HCT116 (cell line): ENCODE data around the gene PFKFB3. TPM values are rescaled to one million over a fixed set of nuclear protein-coding genes. Genes with fewer than 3 reads are reported as not detected.

Experiments
- ATAC-seq: fragments of 200-7000 bp; cut with Tn5 transposase; 2 replicates; pipeline ENCODE4 v1.9.1; 2020; ENCODE audit warnings: mild to moderate bottlenecking, moderate library complexity
- BruUV-seq: library from RNA; stranded (reverse); fragments of 400-500 nt; replicated peaks from 2 replicates; lab custom pipeline; 2021; lab: Mats Ljungman, UMichigan
- CTCF ChIA-PET: fragments of 300-600 bp; sonication (Branson Sonifier 250); formaldehyde crosslinking; loops from one replicate; lab custom pipeline; 2021; ENCODE audit warnings: antibody characterized with exemption; lab: Charles Lee
- POLR2A ChIA-PET: fragments of 300-600, 350-600 bp; sonication (Branson Sonifier 250); formaldehyde crosslinking; loops from one replicate; lab custom pipeline; 2021; ENCODE audit warnings: antibody characterized with exemption; lab: Charles Lee
- RAD21 ChIA-PET, 2 experiments: fragments of 300-600 bp; sonication (Branson Sonifier 250); formaldehyde crosslinking; loops; one replicate each; lab custom pipeline; 2023; ENCODE audit warnings: low total read pairs in 2 of 2; ENCODE audit not compliant: uncharacterized antibody in 2 of 2, unreplicated experiment in 2 of 2, low non-redundant PET in 1 of 2; lab: Charles Lee
- DNase-seq: peaks from one replicate; pipeline ENCODE4 v3.0.0-alpha.2; 2010; ENCODE audit warnings: low read depth, low spot score
- H2AFZ ChIP-seq: fragments of 200-600 bp; shearing (Covaris generic), sonication (generic); 2 replicates; pipeline ENCODE4 v1.6.1; 2017; ENCODE audit warnings: low read depth, mixed run types, mixed read lengths, antibody characterized with exemption, low read length; ENCODE audit not compliant: poor library complexity, severe bottlenecking
- H3K27ac ChIP-seq: 2 replicates; pipeline ENCODE4 v1.5.1; 2012; ENCODE audit warnings: low read depth, low read length
- H3K27me3 ChIP-seq: fragments of 200-600 bp; sonication (generic); 2 replicates; pipeline ENCODE4 v1.6.1; 2016; ENCODE audit warnings: mixed run types, low read length, mixed read lengths; ENCODE audit not compliant: insufficient read depth
- H3K36me3 ChIP-seq, 2 experiments: fragments of 200-500 bp in 1 of 2; fragments of 200-600 bp in 1 of 2; sonication (Bioruptor generic) in 1 of 2; sonication (generic) in 1 of 2; 2 replicates each; pipeline versions ENCODE4 v1.5.1 to v1.6.1; 2014 to 2016; ENCODE audit warnings: low read length in 2 of 2, inconsistent platforms in 1 of 2, mixed read lengths in 1 of 2, mixed run types in 1 of 2; ENCODE audit not compliant: insufficient read depth in 2 of 2, control insufficient read depth in 1 of 2
- H3K4me1 ChIP-seq, 2 experiments: fragments of 200-600 bp in 1 of 2; sonication (generic) in 1 of 2; 2 replicates each; pipeline versions ENCODE4 v1.5.1 to v1.6.1; 2012 to 2017; ENCODE audit warnings: low read length in 2 of 2, inconsistent platforms in 1 of 2, mild to moderate bottlenecking in 1 of 2, mixed read lengths in 1 of 2, mixed run types in 1 of 2, moderate library complexity in 1 of 2; ENCODE audit not compliant: insufficient read depth in 2 of 2, control insufficient read depth in 1 of 2
- H3K4me2 ChIP-seq: fragments of 200-600 bp; sonication (generic); 2 replicates; pipeline ENCODE4 v1.6.1; 2017; ENCODE audit warnings: mixed run types, low read length, mixed read lengths
- H3K4me3 ChIP-seq, 2 experiments: fragments of 200-600 bp in 1 of 2; sonication (generic) in 1 of 2; replicated peaks in 1 of 2; 2 replicates each; pipeline ENCODE4 v1.5.1; 2011 to 2016; ENCODE audit warnings: low read length in 2 of 2, control low read depth in 1 of 2, low read depth in 1 of 2, mild to moderate bottlenecking in 1 of 2, mixed read lengths in 1 of 2, mixed run types in 1 of 2
- H3K79me2 ChIP-seq: fragments of 200-600 bp; sonication (generic); 2 replicates; pipeline ENCODE4 v1.6.1; 2017; ENCODE audit warnings: mild to moderate bottlenecking, mixed run types, low read length, moderate library complexity, mixed read lengths; ENCODE audit not compliant: insufficient read depth
- H3K9ac ChIP-seq: fragments of 200-600 bp; sonication (generic); 2 replicates; pipeline ENCODE4 v1.6.1; 2016; ENCODE audit warnings: low read length, mixed read lengths
- H3K9me2 ChIP-seq: fragments of 200-600 bp; sonication (generic), shearing (Covaris generic); 2 replicates; pipeline ENCODE4 v1.6.1; 2017; ENCODE audit warnings: mixed run types, mild to moderate bottlenecking, moderate library complexity; ENCODE audit not compliant: insufficient read depth
- H3K9me3 ChIP-seq, 2 experiments: fragments of 200-500 bp in 1 of 2; fragments of 200-600 bp in 1 of 2; sonication (Bioruptor generic) in 1 of 2; sonication (generic) in 1 of 2; 2 replicates each; pipeline ENCODE4 v1.6.1; 2014 to 2017; ENCODE audit warnings: low read length in 2 of 2, mixed read lengths in 2 of 2, inconsistent platforms in 1 of 2, low read depth in 1 of 2, mild to moderate bottlenecking in 1 of 2, mixed run types in 1 of 2, moderate library complexity in 1 of 2; ENCODE audit not compliant: control insufficient read depth in 1 of 2, insufficient read depth in 1 of 2
- H4K20me1 ChIP-seq: fragments of 200-600 bp; sonication (generic), shearing (Covaris generic); 2 replicates; pipeline ENCODE4 v1.6.1; 2017; ENCODE audit warnings: mixed run types, mild to moderate bottlenecking, moderate library complexity; ENCODE audit not compliant: insufficient read depth
- ATF3 ChIP-seq: IDR thresholded peaks from 2 replicates; pipeline ENCODE4 v1.6.1; 2012
- CEBPB ChIP-seq: IDR thresholded peaks from 2 replicates; pipeline ENCODE4 v1.6.1; 2012; ENCODE audit warnings: low read depth
- CTCF ChIP-seq, 3 experiments: fragments of 200-600 bp in 1 of 3; sonication (generic) in 1 of 3; IDR thresholded peaks in 2 of 3; conservative IDR thresholded peaks in 1 of 3; 2 replicates each; pipeline ENCODE4 v1.5.1; 2012 to 2017; ENCODE audit warnings: low read depth in 2 of 3, low read length in 2 of 3, antibody characterized with exemption in 1 of 3, borderline replicate concordance in 1 of 3, control low read depth in 1 of 3, mild to moderate bottlenecking in 1 of 3, mixed read lengths in 1 of 3, mixed run types in 1 of 3, moderate library complexity in 1 of 3; ENCODE audit not compliant: insufficient read depth in 1 of 3
- ELF1 ChIP-seq: IDR thresholded peaks from 2 replicates; pipeline ENCODE4 v1.6.1; 2012; ENCODE audit warnings: low read depth, borderline replicate concordance
- EZH2 ChIP-seq: fragments of 200-600 bp; sonication (generic); IDR thresholded peaks from 2 replicates; pipeline ENCODE4 v1.6.1; 2017; ENCODE audit warnings: antibody characterized with exemption, mixed run types
- EZH2phosphoT487 ChIP-seq: fragments of 200-600 bp; IDR thresholded peaks from 2 replicates; pipeline ENCODE4 v1.6.1; 2018; ENCODE audit warnings: antibody characterized with exemption, borderline replicate concordance
- FOSL1 ChIP-seq: IDR thresholded peaks from 2 replicates; pipeline ENCODE4 v1.6.1; 2012; ENCODE audit warnings: low read depth
- JUND ChIP-seq: IDR thresholded peaks from 2 replicates; pipeline ENCODE4 v1.6.1; 2012
- MAX ChIP-seq: IDR thresholded peaks from 2 replicates; pipeline ENCODE4 v1.6.1; 2012
- POLR2A ChIP-seq: IDR thresholded peaks from 2 replicates; pipeline ENCODE4 v1.7.0; 2011; ENCODE audit warnings: borderline replicate concordance; ENCODE audit not compliant: insufficient read depth, insufficient read length; ENCODE audit errors: extremely low read depth
- POLR2AphosphoS5 ChIP-seq: IDR thresholded peaks from 2 replicates; pipeline ENCODE4 v1.6.1; 2011; ENCODE audit warnings: mild to moderate bottlenecking, low read depth, low read length, moderate library complexity
- RAD21 ChIP-seq: IDR thresholded peaks from 2 replicates; pipeline ENCODE4 v1.6.1; 2012; ENCODE audit warnings: low read depth, mild to moderate bottlenecking
- REST ChIP-seq: IDR thresholded peaks from 2 replicates; pipeline ENCODE4 v1.6.1; 2012; ENCODE audit warnings: low read depth
- SIN3A ChIP-seq: IDR thresholded peaks from 2 replicates; pipeline ENCODE4 v1.6.1; 2012; ENCODE audit warnings: low read depth
- SRF ChIP-seq: IDR thresholded peaks from 2 replicates; pipeline ENCODE4 v1.6.1; 2012; ENCODE audit warnings: low read depth
- TCF7L2 ChIP-seq: IDR thresholded peaks from 2 replicates; pipeline ENCODE4 v1.7.0; 2011; ENCODE audit warnings: borderline replicate concordance, inconsistent platforms; ENCODE audit not compliant: insufficient read depth, insufficient read length; ENCODE audit errors: extremely low read depth
- YY1 ChIP-seq: IDR thresholded peaks from 2 replicates; pipeline ENCODE4 v1.6.1; 2011; ENCODE audit warnings: low read length, low read depth, moderate library complexity, mild to moderate bottlenecking; ENCODE audit not compliant: insufficient replicate concordance; ENCODE audit errors: extremely low read depth
- ZFX ChIP-seq: fragments of 450-650 bp; IDR thresholded peaks from 2 replicates; pipeline ENCODE4 v1.6.1; 2017
- intact Hi-C: fragments of 100-400 bp; cut with micrococcal nuclease; formaldehyde crosslinking; loops from 2 replicates; pipeline ENCODE4 v1.10.0; 2022
- total RNA-seq: library from RNA; stranded (reverse); gene quantifications from one replicate; pipeline ENCODE4 v1.2.1, GENCODE V29; 2021; ENCODE audit not compliant: unreplicated experiment

PFKFB3 gene
- total RNA-seq, 1 experiment from 2014 or later: 50.8 TPM

GRCh38 chr10:6234371-6234770, 31.6 kb downstream of the PFKFB3 start:
- TF ChIP-seq ELF1: no peak
- no peak for TF ChIP-seq REST
- no peak for TF ChIP-seq MAX
- TF ChIP-seq RAD21: no peak
- no peak for TF ChIP-seq ATF3
- TF ChIP-seq TCF7L2: no peak
- no peak for TF ChIP-seq CTCF (IDR thresholded peaks at IDR 0.05 in 2 of 3, conservative IDR thresholded peaks at IDR 0.05 in 1 of 3; ENCODE audit: borderline replicate concordance in 1 of 3, insufficient read depth in 1 of 3, low read depth in 2 of 3, low read length in 2 of 3)
- TF ChIP-seq FOSL1: no peak
- no peak for TF ChIP-seq ZFX
- no peak for TF ChIP-seq JUND
- TF ChIP-seq CEBPB: no peak
- no peak for TF ChIP-seq POLR2AphosphoS5
- TF ChIP-seq POLR2A: no peak
- TF ChIP-seq SIN3A: no peak
- TF ChIP-seq EZH2: no peak
- no peak for TF ChIP-seq YY1
- no peak for TF ChIP-seq EZH2phosphoT487
- no peak for TF ChIP-seq SRF
- intact Hi-C loops: no loop called here
- H3K9me2 ChIP-seq: no peaks in the 10 kb centered on the region
- no peak for ATAC-seq
- no peaks in the 10 kb centered on the region for H3K79me2 ChIP-seq
- H3K27me3 ChIP-seq: no peaks in the 10 kb centered on the region
- no peak overlapping the region for H3K27ac ChIP-seq
- no peak overlapping the region for H3K9ac ChIP-seq
- H3K36me3 ChIP-seq: peaks cover 8 to 11% of the 10 kb centered on the region in 2 experiments; a peak in 2 of 4 replicates
- ChIA-PET CTCF (interaction anchor here (1.6 kb wide), 1 partner anchor 167 kb away, joined by 5 read pairs; no protein-coding TSS in a partner anchor), POLR2A (interaction anchor here (0.9 kb wide), 1 partner anchor 32 kb away, joined by 3 read pairs; the partner anchor contains the start of gene PFKFB3), RAD21 (no interaction called here)
- BruUV-seq: TSS peak; percentile 14
- no peaks in the 10 kb centered on the region for H3K9me3 ChIP-seq
- H3K4me2 ChIP-seq: no peak overlapping the region
- peaks cover 3 to 9% of the 10 kb centered on the region in 2 experiments for H3K4me1 ChIP-seq
- DNase-seq: no peak
- H3K4me3 ChIP-seq: no peak overlapping the region
- H2AFZ ChIP-seq: no peak overlapping the region
- H4K20me1 ChIP-seq: no peaks in the 10 kb centered on the region
